IMR-90 (cell line): ENCODE results near the gene KIF3B. TPM values are rescaled to one million over a fixed set of nuclear protein-coding genes. Genes with fewer than 3 reads are reported as not detected.

ENCODE experiments used
- ATAC-seq: fragments of 200-7000 bp; cut with Tn5 transposase; 2 replicates; pipeline ENCODE4 v1.9.1; 2020; ENCODE audit warnings: low read depth, mild to moderate bottlenecking, moderate library complexity
- BruUV-seq: library from RNA; stranded (reverse); fragments of 400-500 nt; replicated peaks from 2 replicates; lab custom pipeline; 2021; lab: Mats Ljungman, UMichigan
- CTCF ChIA-PET: fragments of 300-600 bp; formaldehyde crosslinking; extraction: SDS; loops from one replicate; lab custom pipeline; 2021; ENCODE audit warnings: antibody characterized with exemption; lab: Yijun Ruan, JAX
- POLR2A ChIA-PET: fragments of 300-600 bp; sonication (Branson Sonifier 250); formaldehyde crosslinking; loops from one replicate; lab custom pipeline; 2022; ENCODE audit warnings: antibody characterized with exemption; ENCODE audit not compliant: unreplicated experiment; lab: Charles Lee
- DNase-seq: peaks from one replicate; pipeline ENCODE4 v3.0.0; 2013
- H2AFZ ChIP-seq: replicated peaks from 2 replicates; pipeline ENCODE3; 2013; ENCODE audit warnings: low read length, mild to moderate bottlenecking; ENCODE audit not compliant: poor library complexity
- H2AK5ac ChIP-seq: 2 replicates; pipeline ENCODE4 v1.6.1; 2013; ENCODE audit warnings: low read depth, low read length, inconsistent platforms
- H2AK9ac ChIP-seq: replicated peaks from 2 replicates; pipeline ENCODE3; 2013; ENCODE audit warnings: mild to moderate bottlenecking, low read depth, low read length, moderate library complexity; ENCODE audit not compliant: poor library complexity
- H2BK120ac ChIP-seq: 2 replicates; pipeline ENCODE4 v1.6.1; 2013; ENCODE audit warnings: low read depth, low read length, inconsistent platforms
- H2BK15ac ChIP-seq: 3 replicates; pipeline ENCODE4 v1.6.1; 2013; ENCODE audit warnings: low read depth, low read length, inconsistent platforms
- H2BK20ac ChIP-seq: 2 replicates; pipeline ENCODE4 v1.6.1; 2013; ENCODE audit warnings: low read depth, mild to moderate bottlenecking, inconsistent platforms, low read length, moderate library complexity
- H2BK5ac ChIP-seq: 2 replicates; pipeline ENCODE4 v1.6.1; 2013; ENCODE audit warnings: mild to moderate bottlenecking, low read depth, low read length, inconsistent platforms; ENCODE audit not compliant: poor library complexity, severe bottlenecking
- H3K14ac ChIP-seq: replicated peaks from 2 replicates; pipeline ENCODE4 v1.6.1; 2013; ENCODE audit warnings: low read depth, low read length, inconsistent platforms
- H3K18ac ChIP-seq: 2 replicates; pipeline ENCODE4 v1.6.1; 2013; ENCODE audit warnings: low read depth, low read length, control low read depth
- H3K23ac ChIP-seq: 2 replicates; pipeline ENCODE4 v1.6.1; 2013; ENCODE audit warnings: low read depth, low read length, inconsistent platforms
- H3K27ac ChIP-seq: 2 replicates; pipeline ENCODE4 v1.5.1; 2013; ENCODE audit warnings: mild to moderate bottlenecking, control low read depth, low read length; ENCODE audit not compliant: insufficient read depth
- H3K27me3 ChIP-seq: 2 replicates; pipeline ENCODE4 v1.6.1; 2013; ENCODE audit warnings: low read length; ENCODE audit not compliant: control insufficient read depth, insufficient read depth
- H3K36me3 ChIP-seq: 2 replicates; pipeline ENCODE4 v1.6.1; 2013; ENCODE audit warnings: low read length, mixed read lengths; ENCODE audit not compliant: control insufficient read depth, insufficient read depth
- H3K4ac ChIP-seq: 2 replicates; pipeline ENCODE4 v1.6.1; 2013; ENCODE audit warnings: low read depth, low read length, inconsistent platforms
- H3K4me1 ChIP-seq: 2 replicates; pipeline ENCODE4 v1.6.1; 2013; ENCODE audit warnings: low read length, mixed read lengths; ENCODE audit not compliant: control insufficient read depth, insufficient read depth
- H3K4me2 ChIP-seq: 2 replicates; pipeline ENCODE4 v1.6.1; 2013; ENCODE audit warnings: low read depth, mild to moderate bottlenecking, control low read depth, low read length, moderate library complexity
- H3K4me3 ChIP-seq: 2 replicates; pipeline ENCODE4 v1.5.1; 2013; ENCODE audit warnings: low read depth, mild to moderate bottlenecking, control low read depth, low read length, moderate library complexity; ENCODE audit not compliant: insufficient read depth
- H3K56ac ChIP-seq: 2 replicates; pipeline ENCODE4 v1.6.1; 2013; ENCODE audit warnings: low read length, inconsistent platforms; ENCODE audit not compliant: insufficient read depth; ENCODE audit errors: extremely low read depth
- H3K79me1 ChIP-seq, 2 experiments: 2 replicates each; pipeline ENCODE4 v1.6.1; 2013; ENCODE audit warnings: low read length in 2 of 2, inconsistent platforms in 1 of 2, low read depth in 1 of 2
- H3K9ac ChIP-seq: 2 replicates; pipeline ENCODE4 v1.6.1; 2013; ENCODE audit warnings: low read depth, low read length, control low read depth
- H3K9me1 ChIP-seq: 2 replicates; pipeline ENCODE4 v1.6.1; 2013; ENCODE audit warnings: low read length, inconsistent platforms; ENCODE audit not compliant: insufficient read depth
- H3K9me3 ChIP-seq: 2 replicates; pipeline ENCODE4 v1.6.1; 2013; ENCODE audit warnings: low read length; ENCODE audit not compliant: control insufficient read depth, insufficient read depth
- H4K20me1 ChIP-seq: 2 replicates; pipeline ENCODE4 v1.6.1; 2013; ENCODE audit warnings: low read length, inconsistent platforms; ENCODE audit not compliant: insufficient read depth
- H4K5ac ChIP-seq: 2 replicates; pipeline ENCODE4 v1.6.1; 2013; ENCODE audit warnings: mild to moderate bottlenecking, low read depth, low read length, control low read depth
- H4K8ac ChIP-seq, 2 experiments: 2 replicates each; pipeline ENCODE4 v1.6.1; 2013; ENCODE audit warnings: low read depth in 2 of 2, low read length in 2 of 2, control low read depth in 1 of 2, inconsistent platforms in 1 of 2
- H4K91ac ChIP-seq: 2 replicates; pipeline ENCODE4 v1.6.1; 2013; ENCODE audit warnings: low read depth, low read length, inconsistent platforms; ENCODE audit not compliant: insufficient read depth
- CEBPB ChIP-seq: IDR thresholded peaks from 2 replicates; pipeline ENCODE4 v1.6.1; 2012; ENCODE audit warnings: low read depth, low read length, improper control_type of control experiment
- MXI1 ChIP-seq: IDR thresholded peaks from 2 replicates; pipeline ENCODE4 v1.6.1; 2012; ENCODE audit warnings: low read depth, mild to moderate bottlenecking, low read length, moderate library complexity, borderline replicate concordance
- RCOR1 ChIP-seq: IDR thresholded peaks from 2 replicates; pipeline ENCODE4 v1.6.1; 2012; ENCODE audit warnings: mild to moderate bottlenecking, low read length, improper control_type of control experiment; ENCODE audit not compliant: insufficient replicate concordance
- RFX5 ChIP-seq: IDR thresholded peaks from 2 replicates; pipeline ENCODE4 v1.8.0; 2012; ENCODE audit warnings: low read depth, mild to moderate bottlenecking, low read length, moderate library complexity
- WGBS, 2 experiments: methylation state at CpG; one replicate each; pipeline versions ENCODE4 v1.1.5 to v1.1.7; 2013; ENCODE audit warnings: missing lambda C conversion rate in 2 of 2; ENCODE audit not compliant: insufficient read length in 1 of 2; ENCODE audit errors: extremely low coverage in 2 of 2; 5-methylcytosine and 5-hydroxymethylcytosine counted together
- dilution Hi-C: fragments of 300-500 bp; cut with HindIII; formaldehyde crosslinking; loops from one replicate; pipeline ENCODE4 v1.14.3; 2018; ENCODE audit warnings: low sequenced_read_pairs; ENCODE audit not compliant: unreplicated experiment
- in situ Hi-C: fragments of 300-500 bp; cut with MboI; formaldehyde crosslinking; loops from 3 replicates; pipeline ENCODE4 v1.14.3; 2019; ENCODE audit warnings: low sequenced_read_pairs, inconsistent platforms, mixed read lengths
- intact Hi-C: fragments of 100-400 bp; cut with micrococcal nuclease; formaldehyde crosslinking; loops from 2 replicates; pipeline ENCODE4 v1.10.0; 2022
- polyA plus RNA-seq, 3 experiments: library from polyadenylated mRNA; depleted of rRNA; stranded (reverse); fragments of >200 nt; gene quantifications; 2 replicates each; pipeline ENCODE4 v1.2.3, GENCODE V29; 2012; ENCODE audit warnings: low replicate concordance in 1 of 3
- total RNA-seq: library from RNA; depleted of rRNA; stranded (reverse); fragments of >200 nt; gene quantifications from 2 replicates; pipeline ENCODE4 v1.2.3, GENCODE V29; 2012
- TF ChIP-seq, protein P1 (sequence below): fragments of 150-350 bp; IDR thresholded peaks from 2 replicates; pipeline ENCODE4 v1.6.1; 2017; ENCODE audit warnings: mild to moderate bottlenecking, antibody characterized with exemption, low read length, low read depth

Gene KIF3B
- total and polyA plus RNA-seq, 2 of the 4 experiments (the other 2 are of a cell fraction), result 17.1 to 28.1 TPM

DNA sequence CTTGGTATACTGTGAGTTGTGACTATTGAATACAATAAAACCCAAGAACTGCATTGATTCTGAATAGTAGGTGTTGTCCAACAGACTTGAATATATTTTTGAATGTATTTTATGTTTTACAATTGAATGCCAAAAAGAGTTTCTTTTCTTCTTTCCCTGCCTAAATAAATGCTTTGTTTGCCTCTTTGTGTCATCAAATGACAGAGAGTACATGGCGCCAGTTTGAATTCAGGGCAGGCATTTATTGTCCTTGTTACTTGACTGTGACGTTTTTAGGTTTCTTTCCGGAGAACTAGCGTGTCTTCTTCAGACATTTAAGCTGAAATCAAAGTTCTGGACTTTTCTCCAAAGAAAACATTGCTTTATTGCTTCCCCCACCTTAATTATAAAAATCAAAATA is 16.6 kb downstream of the KIF3B start:
- H3K27me3 ChIP-seq, result no peaks in the 10 kb centered on the region
- 80% methylated on average over 1 of the region's 4 CpGs; no CpG with 5 or more reads in 1 of the 2 experiments for WGBS, 2 experiments
- no peak overlapping the region for H2BK120ac ChIP-seq
- peaks cover 4% of the 10 kb centered on the region; the same call in 1 of the 2 replicates for H3K4me1 ChIP-seq
- no peak overlapping the region for H3K27ac ChIP-seq
- H3K9me1 ChIP-seq, result peaks cover 9% of the 10 kb centered on the region; the same call in 1 of the 2 replicates
- H2BK5ac ChIP-seq, result no peak overlapping the region
- H3K36me3 ChIP-seq, result no peaks in the 10 kb centered on the region
- ChIA-PET CTCF (no interaction called here), POLR2A (no interaction called here)
- intact Hi-C loops (no loop called here), in situ Hi-C loops (no loop called here), dilution Hi-C loops (no loop called here)
- no peak overlapping the region for H4K91ac ChIP-seq
- H3K18ac ChIP-seq, result no peak overlapping the region
- H3K14ac ChIP-seq, result no peak overlapping the region
- H2BK20ac ChIP-seq, result no peak overlapping the region
- DNase-seq, result no peak
- H4K8ac ChIP-seq, result no peak overlapping the region
- H2AFZ ChIP-seq, result no peak overlapping the region
- no peak for TF ChIP-seq RCOR1
- TF ChIP-seq CEBPB, result no peak
- TF ChIP-seq MXI1, result no peak
- TF ChIP-seq RFX5, result no peak
- TF ChIP-seq, protein P1, sequence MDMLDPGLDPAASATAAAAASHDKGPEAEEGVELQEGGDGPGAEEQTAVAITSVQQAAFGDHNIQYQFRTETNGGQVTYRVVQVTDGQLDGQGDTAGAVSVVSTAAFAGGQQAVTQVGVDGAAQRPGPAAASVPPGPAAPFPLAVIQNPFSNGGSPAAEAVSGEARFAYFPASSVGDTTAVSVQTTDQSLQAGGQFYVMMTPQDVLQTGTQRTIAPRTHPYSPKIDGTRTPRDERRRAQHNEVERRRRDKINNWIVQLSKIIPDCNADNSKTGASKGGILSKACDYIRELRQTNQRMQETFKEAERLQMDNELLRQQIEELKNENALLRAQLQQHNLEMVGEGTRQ, result no peak
- H3K56ac ChIP-seq, result no peak overlapping the region
- no peaks in the 10 kb centered on the region for H3K9me3 ChIP-seq
- no peak overlapping the region for H2AK9ac ChIP-seq
- no peak overlapping the region for H3K23ac ChIP-seq
- peaks cover 16% of the 10 kb centered on the region; the same call in 1 of the 2 replicates for H4K20me1 ChIP-seq
- H2AK5ac ChIP-seq, result no peak overlapping the region
- no TSS peak for BruUV-seq
- H3K9ac ChIP-seq, result no peak overlapping the region
- H3K4ac ChIP-seq, result no peak overlapping the region
- H3K4me3 ChIP-seq, result no peak overlapping the region
- H3K4me2 ChIP-seq, result no peak overlapping the region
- H4K5ac ChIP-seq, result no peak overlapping the region
- no peak overlapping the region for H2BK15ac ChIP-seq
- ATAC-seq, result no peak
- H3K79me1 ChIP-seq, result peaks cover 22 to 50% of the 10 kb centered on the region in 2 experiments
